Breast epithelium (tissue), 4 donors: ENCODE measurements around the gene CDK6. TPM values are rescaled to one million over a fixed set of nuclear protein-coding genes. Genes with fewer than 3 reads are reported as not detected.

Experiments
- DNase-seq, 2 donors: peaks; one replicate each; pipeline ENCODE4 v3.0.0-alpha.2; 2019; ENCODE audit warnings: low spot score in 2 of 2
- H3K27ac ChIP-seq, 2 donors: fragments of 200-600 bp; sonication (generic) in 1 of 2; one replicate each; pipeline ENCODE4 v1.5.1; 2016 to 2019; ENCODE audit warnings: mild to moderate bottlenecking in 1 of 2
- H3K27me3 ChIP-seq, 2 donors: fragments of 200-600 bp; sonication (generic) in 1 of 2; one replicate each; pipeline versions ENCODE4 v1.5.1 to v1.6.0; 2017 to 2019; ENCODE audit warnings: control low read depth in 1 of 2, mild to moderate bottlenecking in 1 of 2
- H3K36me3 ChIP-seq: fragments of 200-600 bp; one replicate; pipeline ENCODE4 v1.5.1; 2019
- H3K4me1 ChIP-seq, 2 donors: fragments of 200-600 bp; sonication (generic); one replicate each; pipeline ENCODE4 v1.5.1; 2016 to 2019; ENCODE audit warnings: control low read depth in 1 of 2
- H3K4me3 ChIP-seq, 3 donors: fragments of 200-600 bp; sonication (generic); 1 replicate in 2 of 3; 2 replicates in 1 of 3; pipeline ENCODE4 v1.5.1; 2016 to 2019; ENCODE audit warnings: mild to moderate bottlenecking in 3 of 3, moderate library complexity in 2 of 3
- H3K9me3 ChIP-seq, 2 donors: fragments of 200-600 bp; sonication (generic) in 1 of 2; one replicate each; pipeline ENCODE4 v1.5.1; 2016 to 2019; ENCODE audit warnings: control low read depth in 1 of 2
- POLR2A ChIP-seq: fragments of 450-650 bp; IDR thresholded peaks from one replicate; pipeline ENCODE4 v1.6.1; 2016; ENCODE audit warnings: antibody characterized with exemption, mild to moderate bottlenecking, moderate library complexity
- POLR2AphosphoS5 ChIP-seq, 3 donors: sonication (generic); formaldehyde crosslinking; IDR thresholded peaks; one replicate each; pipeline ENCODE4 v1.6.1; 2017; ENCODE audit warnings: antibody characterized with exemption in 3 of 3
- intact Hi-C: fragments of 100-400 bp; cut with DNase I; formaldehyde crosslinking; loops from one replicate; pipeline ENCODE4 v1.15.1; 2023; ENCODE audit warnings: low total_unique reads
- total RNA-seq, 3 donors: library from RNA; depleted of rRNA; stranded (reverse); fragments of >200 nt; gene quantifications; one replicate each; pipeline ENCODE4 v1.1.0, GENCODE V29; 2016
- TF ChIP-seq, protein P1 (sequence below), 3 donors: fragments of 450-650 bp; IDR thresholded peaks; one replicate each; pipeline ENCODE4 v1.5.1; 2016 to 2017; ENCODE audit warnings: antibody characterized with exemption in 3 of 3, mild to moderate bottlenecking in 3 of 3, moderate library complexity in 3 of 3

The CDK6 gene
- total RNA-seq, 3 donors from 2014 or later = 12.8 to 26.2 (median 23.6) TPM

DNA sequence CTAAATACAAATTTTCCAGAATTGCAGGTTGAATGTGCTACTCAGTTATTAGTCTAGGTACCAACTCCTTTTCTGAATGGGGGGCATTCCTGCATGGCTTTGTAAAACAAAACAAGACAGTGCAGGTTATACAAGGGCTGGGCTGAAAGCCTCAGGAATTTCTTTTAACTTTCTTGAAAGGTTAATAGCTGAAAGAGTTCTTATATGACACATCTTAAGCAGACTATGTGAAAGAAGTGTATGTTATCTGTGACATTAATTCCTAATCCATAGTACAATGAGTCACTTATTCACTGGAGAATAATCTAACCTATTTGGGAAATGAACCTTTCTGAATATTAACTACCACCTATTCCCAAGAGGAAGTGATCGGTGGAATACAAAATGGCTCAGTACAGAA, 130.5 kb downstream of the CDK6 start:
- H3K9me3 ChIP-seq = no peaks in the 10 kb centered on the region

DNA sequence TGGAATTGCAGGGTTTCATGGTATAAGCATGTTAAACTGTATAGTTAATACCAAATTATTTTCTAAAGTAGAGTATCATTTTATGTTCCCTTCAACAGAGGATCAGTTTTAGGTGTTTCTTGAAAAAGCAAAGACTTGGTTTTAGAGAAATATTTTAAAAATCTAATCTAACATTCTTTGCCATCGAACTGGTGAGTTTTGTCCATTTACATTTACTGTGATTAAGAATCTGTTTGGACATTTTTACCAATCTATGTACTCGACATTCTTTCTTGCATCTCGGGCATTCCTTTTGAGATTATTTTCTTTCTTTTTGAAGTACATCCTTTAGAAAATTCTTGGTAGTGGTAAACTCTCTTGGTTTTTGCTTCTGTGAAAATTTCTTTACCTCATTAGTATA, 131.5 kb downstream of the CDK6 start:
- Histone ChIP-seq H3K27me3 (no peaks in the 10 kb centered on the region), H3K4me3 (no peak overlapping the region), H3K4me1 (no peaks in the 10 kb centered on the region), H3K36me3 (no peaks in the 10 kb centered on the region), H3K9me3 (no peaks in the 10 kb centered on the region), H3K27ac (no peak overlapping the region)
- intact Hi-C loops = no loop called here
- no peak for DNase-seq
- TF ChIP-seq POLR2A (no peak), POLR2AphosphoS5 (IDR thresholded peaks at IDR 0.05) (no peak)
- TF ChIP-seq, protein P1, sequence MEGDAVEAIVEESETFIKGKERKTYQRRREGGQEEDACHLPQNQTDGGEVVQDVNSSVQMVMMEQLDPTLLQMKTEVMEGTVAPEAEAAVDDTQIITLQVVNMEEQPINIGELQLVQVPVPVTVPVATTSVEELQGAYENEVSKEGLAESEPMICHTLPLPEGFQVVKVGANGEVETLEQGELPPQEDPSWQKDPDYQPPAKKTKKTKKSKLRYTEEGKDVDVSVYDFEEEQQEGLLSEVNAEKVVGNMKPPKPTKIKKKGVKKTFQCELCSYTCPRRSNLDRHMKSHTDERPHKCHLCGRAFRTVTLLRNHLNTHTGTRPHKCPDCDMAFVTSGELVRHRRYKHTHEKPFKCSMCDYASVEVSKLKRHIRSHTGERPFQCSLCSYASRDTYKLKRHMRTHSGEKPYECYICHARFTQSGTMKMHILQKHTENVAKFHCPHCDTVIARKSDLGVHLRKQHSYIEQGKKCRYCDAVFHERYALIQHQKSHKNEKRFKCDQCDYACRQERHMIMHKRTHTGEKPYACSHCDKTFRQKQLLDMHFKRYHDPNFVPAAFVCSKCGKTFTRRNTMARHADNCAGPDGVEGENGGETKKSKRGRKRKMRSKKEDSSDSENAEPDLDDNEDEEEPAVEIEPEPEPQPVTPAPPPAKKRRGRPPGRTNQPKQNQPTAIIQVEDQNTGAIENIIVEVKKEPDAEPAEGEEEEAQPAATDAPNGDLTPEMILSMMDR (IDR thresholded peaks at IDR 0.05) = no peak

More for the DNA sequence above, 130.5 kb downstream of the CDK6 start:
- no peak overlapping the region for H3K4me3 ChIP-seq
- H3K27ac ChIP-seq = peak overlapping the region in 1 of 2 donors; percentile 64
- intact Hi-C loops = no loop called here
- TF ChIP-seq POLR2A (no peak), POLR2AphosphoS5 (IDR thresholded peaks at IDR 0.05) (no peak)
- TF ChIP-seq, protein P1 (IDR thresholded peaks at IDR 0.05) = no peak
- no peaks in the 10 kb centered on the region for H3K4me1 ChIP-seq
- DNase-seq = no peak
- no peaks in the 10 kb centered on the region for H3K27me3 ChIP-seq
- no peaks in the 10 kb centered on the region for H3K36me3 ChIP-seq

GRCh38 chr7:92702535-92702934, 133.8 kb downstream of the CDK6 start:
- TF ChIP-seq, protein P1 (IDR thresholded peaks at IDR 0.05) = no peak
- TF ChIP-seq POLR2AphosphoS5 (IDR thresholded peaks at IDR 0.05) (no peak), POLR2A (no peak)
- Histone ChIP-seq H3K27ac (no peak overlapping the region), H3K4me3 (no peak overlapping the region), H3K36me3 (no peaks in the 10 kb centered on the region), H3K4me1 (no peaks in the 10 kb centered on the region), H3K9me3 (no peaks in the 10 kb centered on the region), H3K27me3 (no peaks in the 10 kb centered on the region)
- intact Hi-C loops = no loop called here
- DNase-seq = no peak

DNA sequence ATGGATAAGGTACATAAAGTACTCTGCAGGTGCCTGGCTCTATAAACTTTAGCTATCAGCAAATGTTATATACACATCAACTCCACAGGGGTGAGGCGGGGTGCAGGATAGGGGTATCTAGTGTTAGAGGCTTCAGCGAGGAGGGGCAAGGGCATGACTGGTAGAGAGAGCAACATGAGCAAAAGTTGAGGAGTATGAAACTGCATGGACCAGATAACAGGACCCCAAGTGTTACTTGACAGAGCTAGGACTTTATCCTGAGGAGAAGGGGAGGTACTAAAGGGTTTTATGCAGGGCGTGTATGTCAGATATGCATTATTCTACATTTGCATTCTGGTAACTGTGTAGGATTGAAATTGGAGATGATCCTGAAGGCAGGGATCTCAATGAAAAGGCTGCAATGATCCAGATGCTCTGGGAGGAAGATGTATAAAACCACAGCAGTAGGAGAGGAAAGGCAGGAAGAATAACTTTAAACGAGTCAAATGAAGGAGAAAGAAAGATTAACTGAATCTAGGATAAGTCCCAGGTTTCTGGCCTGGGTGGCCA, 136.3 kb downstream of the CDK6 start:
- H3K9me3 ChIP-seq = no peaks in the 10 kb centered on the region
- intact Hi-C loops = loop anchor here (10.0 kb wide), 1 partner anchor 135 kb away; the partner anchor contains the start of gene CDK6
- no peak for DNase-seq
- no peaks in the 10 kb centered on the region for H3K36me3 ChIP-seq
- H3K27ac ChIP-seq = no peak overlapping the region
- no peaks in the 10 kb centered on the region for H3K27me3 ChIP-seq
- TF ChIP-seq POLR2AphosphoS5 (IDR thresholded peaks at IDR 0.05) = no peak
- TF ChIP-seq POLR2A = no peak
- TF ChIP-seq, protein P1 (IDR thresholded peaks at IDR 0.05) = no peak
- H3K4me3 ChIP-seq = no peak overlapping the region
- H3K4me1 ChIP-seq = no peaks in the 10 kb centered on the region

DNA sequence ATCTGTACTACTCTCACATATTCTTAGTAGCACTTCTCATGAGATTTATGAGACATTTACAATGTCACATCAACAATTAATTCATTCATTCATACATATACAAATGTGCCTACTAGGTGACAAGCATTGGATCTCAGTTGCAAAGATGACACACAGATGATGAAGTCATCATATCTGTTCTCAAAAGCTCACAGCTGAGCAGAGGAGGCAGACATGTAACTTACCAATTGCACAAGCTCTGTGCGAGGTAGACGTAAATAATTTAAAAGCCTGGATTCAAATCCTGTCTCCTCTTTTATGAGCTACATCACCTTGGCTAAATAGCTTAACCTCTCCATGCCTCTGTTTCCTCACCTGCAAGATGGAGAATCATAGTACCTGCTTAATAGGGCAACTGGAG, 136.8 kb downstream of the CDK6 start:
- DNase-seq = no peak
- H3K27ac ChIP-seq = peak overlapping the region in 1 of 2 donors; percentile 69
- H3K9me3 ChIP-seq = no peaks in the 10 kb centered on the region
- intact Hi-C loops = loop anchor here (10.0 kb wide), 1 partner anchor 135 kb away; the partner anchor contains the start of gene CDK6
- no peaks in the 10 kb centered on the region for H3K27me3 ChIP-seq
- no peaks in the 10 kb centered on the region for H3K36me3 ChIP-seq
- H3K4me1 ChIP-seq = no peaks in the 10 kb centered on the region
- no peak for TF ChIP-seq POLR2A
- no peak for TF ChIP-seq POLR2AphosphoS5 (IDR thresholded peaks at IDR 0.05)
- TF ChIP-seq, protein P1 (IDR thresholded peaks at IDR 0.05) = no peak
- no peak overlapping the region for H3K4me3 ChIP-seq
